Chondrocyte (in vitro differentiated cells): ENCODE data around the gene LILRB3. TPM values are rescaled to one million over a fixed set of nuclear protein-coding genes. Genes with fewer than 3 reads are reported as not detected.
"Not testable (repeated sequence)": the region's sequence is repeated elsewhere in the genome, so short reads cannot be mapped to it uniquely, and the experiment has no call there.

Experiments used
- DNase-seq: peaks from one replicate; pipeline ENCODE4 v3.0.0; 2021; ENCODE audit warnings: mixed read lengths, low spot score
- H3K27ac Mint-ChIP-seq: one replicate; pipeline ENCODE4 v1.8.0; 2021; ENCODE audit warnings: mild to moderate bottlenecking, moderate library complexity, mixed read lengths; ENCODE audit not compliant: unreplicated experiment
- H3K27me3 Mint-ChIP-seq: 2 replicates; pipeline ENCODE4 v1.8.0; 2021; ENCODE audit warnings: low read depth, mixed read lengths
- H3K36me3 Mint-ChIP-seq: 2 replicates; pipeline ENCODE4 v1.8.0; 2021; ENCODE audit warnings: low read depth, mixed read lengths
- H3K4me1 Mint-ChIP-seq: 2 replicates; pipeline ENCODE4 v1.8.0; 2021; ENCODE audit warnings: low read depth, mild to moderate bottlenecking, mixed read lengths
- H3K4me3 Mint-ChIP-seq: one replicate; pipeline ENCODE4 v1.8.0; 2021; ENCODE audit warnings: mild to moderate bottlenecking, moderate library complexity, mixed read lengths; ENCODE audit not compliant: unreplicated experiment
- H3K9me3 Mint-ChIP-seq: 2 replicates; pipeline ENCODE4 v1.8.0; 2021; ENCODE audit warnings: low read depth, mixed read lengths
- total RNA-seq: library from RNA; stranded (reverse); gene quantifications from 3 replicates; pipeline ENCODE4 v1.2.1, GENCODE V29; 2021
- TF ChIP-seq, protein P1 (sequence below): fragments of 200-600 bp; sonication (generic); IDR thresholded peaks from 2 replicates; pipeline ENCODE4 v1.5.0; 2021; ENCODE audit warnings: antibody characterized with exemption, mild to moderate bottlenecking, moderate library complexity

Gene LILRB3
- total RNA-seq, 1 donor from 2014 or later = not detected

DNA sequence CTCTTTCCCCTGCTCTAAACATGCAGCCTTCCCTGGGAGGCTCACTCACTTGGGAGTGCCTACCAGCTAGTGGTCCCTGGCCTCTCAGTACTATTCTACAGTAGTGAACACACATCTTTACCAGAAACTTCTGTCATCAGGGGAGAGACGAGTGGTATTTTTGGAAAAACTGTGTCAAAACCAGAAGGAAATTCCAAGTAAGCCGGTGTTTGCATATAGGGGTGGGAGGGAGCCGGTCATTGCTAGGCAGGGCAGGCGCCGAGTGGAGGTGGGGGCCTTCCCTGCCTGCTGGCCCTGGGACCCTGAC, 15.2 kb downstream of the LILRB3 start:
- H3K27ac Mint-ChIP-seq = peak overlapping the region; percentile 85

DNA sequence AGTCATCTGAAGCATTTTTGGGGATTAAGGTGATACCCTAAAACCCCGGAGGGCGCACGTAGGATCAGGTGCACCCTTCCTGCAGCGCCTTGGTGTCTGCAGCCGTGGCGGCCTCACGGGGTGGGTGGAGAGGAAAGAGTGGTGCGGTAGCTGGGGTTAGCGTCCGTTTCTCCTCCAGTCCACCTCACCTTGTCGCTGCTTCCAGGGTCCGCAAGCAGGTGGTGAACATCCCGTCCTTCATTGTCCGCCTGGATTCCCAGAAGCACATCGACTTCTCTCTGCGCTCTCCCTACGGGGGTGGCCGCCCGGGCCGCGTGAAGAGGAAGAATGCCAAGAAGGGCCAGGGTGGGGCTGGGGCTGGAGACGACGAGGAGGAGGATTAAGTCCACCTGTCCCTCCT, 15.6 kb downstream of the LILRB3 start:
- not testable (repeated sequence) for DNase-seq, H3K27ac Mint-ChIP-seq, H3K9me3 Mint-ChIP-seq, H3K4me3 Mint-ChIP-seq, H3K27me3 Mint-ChIP-seq
- Mint-ChIP-seq H3K4me1 (peaks cover 79% of the 10 kb centered on the region), H3K36me3 (peaks cover 27% of the 10 kb centered on the region)

More for the DNA sequence above, 15.2 kb downstream of the LILRB3 start:
- Mint-ChIP-seq H3K4me3 (no peak overlapping the region), H3K9me3 (no peaks in the 10 kb centered on the region), H3K27me3 (no peaks in the 10 kb centered on the region), H3K4me1 (peaks cover 74% of the 10 kb centered on the region), H3K36me3 (peaks cover 25% of the 10 kb centered on the region)
- no peak for DNase-seq
- TF ChIP-seq, protein P1, sequence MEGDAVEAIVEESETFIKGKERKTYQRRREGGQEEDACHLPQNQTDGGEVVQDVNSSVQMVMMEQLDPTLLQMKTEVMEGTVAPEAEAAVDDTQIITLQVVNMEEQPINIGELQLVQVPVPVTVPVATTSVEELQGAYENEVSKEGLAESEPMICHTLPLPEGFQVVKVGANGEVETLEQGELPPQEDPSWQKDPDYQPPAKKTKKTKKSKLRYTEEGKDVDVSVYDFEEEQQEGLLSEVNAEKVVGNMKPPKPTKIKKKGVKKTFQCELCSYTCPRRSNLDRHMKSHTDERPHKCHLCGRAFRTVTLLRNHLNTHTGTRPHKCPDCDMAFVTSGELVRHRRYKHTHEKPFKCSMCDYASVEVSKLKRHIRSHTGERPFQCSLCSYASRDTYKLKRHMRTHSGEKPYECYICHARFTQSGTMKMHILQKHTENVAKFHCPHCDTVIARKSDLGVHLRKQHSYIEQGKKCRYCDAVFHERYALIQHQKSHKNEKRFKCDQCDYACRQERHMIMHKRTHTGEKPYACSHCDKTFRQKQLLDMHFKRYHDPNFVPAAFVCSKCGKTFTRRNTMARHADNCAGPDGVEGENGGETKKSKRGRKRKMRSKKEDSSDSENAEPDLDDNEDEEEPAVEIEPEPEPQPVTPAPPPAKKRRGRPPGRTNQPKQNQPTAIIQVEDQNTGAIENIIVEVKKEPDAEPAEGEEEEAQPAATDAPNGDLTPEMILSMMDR = no peak

DNA sequence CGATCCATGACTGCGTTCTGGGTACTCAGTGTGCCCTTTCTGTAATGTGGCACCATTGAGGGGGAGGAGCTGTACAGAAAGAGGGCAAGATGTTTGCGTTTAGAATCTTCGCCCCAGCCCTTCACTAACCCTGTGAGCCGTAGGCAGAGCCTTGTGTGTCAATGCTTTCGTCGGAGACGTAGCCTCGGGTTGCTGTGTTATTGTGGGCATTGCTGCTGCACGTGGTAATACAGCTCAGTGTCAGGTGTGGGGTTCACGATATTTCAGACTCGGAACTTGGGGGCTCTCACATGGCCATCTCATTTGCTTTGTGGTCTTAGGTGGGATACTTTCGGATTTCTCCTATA, 16.0 kb downstream of the LILRB3 start:
- H3K9me3 Mint-ChIP-seq = no peaks in the 10 kb centered on the region
- DNase-seq = no peak
- TF ChIP-seq, protein P1 = no peak
- H3K4me3 Mint-ChIP-seq = no peak overlapping the region
- H3K27me3 Mint-ChIP-seq = no peaks in the 10 kb centered on the region
- H3K27ac Mint-ChIP-seq = no peak overlapping the region
- peaks cover 83% of the 10 kb centered on the region for H3K4me1 Mint-ChIP-seq
- peaks cover 27% of the 10 kb centered on the region for H3K36me3 Mint-ChIP-seq

DNA sequence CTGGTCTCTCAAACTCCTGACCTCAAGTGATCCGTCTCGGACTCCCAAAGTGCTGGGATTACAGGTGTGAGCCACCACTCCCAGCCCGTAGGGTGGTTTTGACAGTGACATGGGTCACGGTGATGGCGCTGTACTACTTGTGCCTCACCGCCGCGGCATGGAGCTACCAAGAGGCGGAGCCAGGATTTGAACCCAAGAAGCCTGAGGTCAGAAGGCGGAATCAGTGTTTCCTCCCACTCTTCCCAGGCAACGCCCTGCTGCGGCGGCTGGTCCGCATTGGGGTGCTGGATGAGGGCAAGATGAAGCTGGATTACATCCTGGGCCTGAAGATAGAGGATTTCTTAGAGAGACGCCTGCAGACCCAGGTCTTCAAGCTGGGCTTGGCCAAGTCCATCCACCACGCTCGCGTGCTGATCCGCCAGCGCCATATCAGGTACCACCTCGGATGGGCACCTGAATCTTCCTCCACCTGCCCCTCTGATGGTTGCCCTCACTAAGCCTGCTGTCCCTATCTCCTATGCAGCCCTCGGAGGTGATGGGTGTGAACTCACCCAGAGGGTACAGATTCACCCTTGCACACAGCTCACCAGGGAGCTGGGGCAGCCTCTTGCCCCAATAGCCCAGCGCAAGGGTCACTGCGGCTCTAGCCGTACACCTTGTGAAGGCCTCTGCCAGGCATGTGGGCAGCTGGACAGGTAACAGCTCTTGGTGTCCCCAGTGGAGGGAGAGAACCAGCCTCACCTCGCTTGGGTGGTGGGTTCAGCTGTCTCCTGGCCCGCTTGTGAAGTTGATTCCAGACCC, 16.6 kb downstream of the LILRB3 start:
- TF ChIP-seq, protein P1 = no peak
- peaks cover 28% of the 10 kb centered on the region for H3K36me3 Mint-ChIP-seq
- no peaks in the 10 kb centered on the region for H3K27me3 Mint-ChIP-seq
- no peaks in the 10 kb centered on the region for H3K9me3 Mint-ChIP-seq
- H3K4me3 Mint-ChIP-seq = no peak overlapping the region
- DNase-seq = no peak
- no peak overlapping the region for H3K27ac Mint-ChIP-seq
- peaks cover 88% of the 10 kb centered on the region for H3K4me1 Mint-ChIP-seq

DNA sequence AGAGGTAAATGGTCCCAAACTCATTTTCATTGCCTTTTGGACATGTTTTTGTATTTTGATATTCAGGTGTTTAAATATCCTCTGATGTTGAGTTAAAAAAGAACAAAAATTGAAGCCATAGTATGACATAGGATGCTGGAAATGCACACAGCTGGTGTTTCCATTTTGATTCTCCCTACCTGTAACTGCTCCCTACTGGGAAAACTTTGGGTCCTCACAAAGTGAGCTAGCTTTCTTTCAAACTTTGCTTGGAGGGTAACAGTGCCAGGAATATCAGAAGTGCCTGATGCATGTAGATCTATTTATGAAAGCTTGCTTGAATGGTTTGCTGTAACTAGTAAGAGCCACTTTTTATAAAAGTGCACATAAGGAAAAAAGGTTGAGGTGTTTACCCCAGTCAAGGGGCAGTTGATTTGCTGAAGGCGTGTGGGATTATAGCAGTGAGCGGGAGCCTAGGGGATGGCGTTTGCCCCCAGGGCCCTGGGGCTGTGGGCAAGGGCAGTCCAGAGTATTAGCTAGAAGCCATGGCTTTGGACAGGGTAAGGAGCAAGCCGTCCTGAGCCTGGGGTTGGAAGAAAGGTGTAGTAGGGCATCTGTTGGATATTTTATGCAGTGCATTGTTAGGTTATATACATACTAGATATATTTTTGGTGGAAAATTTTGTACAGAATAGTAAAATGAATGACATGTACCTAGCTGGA, 17.9 kb downstream of the LILRB3 start:
- Mint-ChIP-seq H3K4me1 (peaks cover 79% of the 10 kb centered on the region), H3K9me3 (no peaks in the 10 kb centered on the region), H3K36me3 (peaks cover 29% of the 10 kb centered on the region), H3K27ac (no peak overlapping the region), H3K27me3 (no peaks in the 10 kb centered on the region), H3K4me3 (peak overlapping the region; percentile 35)
- TF ChIP-seq, protein P1 = no peak
- DNase-seq = no peak
